NB4 (cell line): Measurements from ENCODE around the gene BLOC1S1.

ENCODE experiments used
- MYC ChIP-seq: IDR thresholded peaks from 2 replicates; pipeline ENCODE4 v1.6.1; 2011; ENCODE audit warnings: low read depth, low read length
- POLR2A ChIP-seq: IDR thresholded peaks from 2 replicates; pipeline ENCODE4 v1.6.1; 2011; ENCODE audit warnings: mild to moderate bottlenecking; ENCODE audit not compliant: insufficient read length; ENCODE audit errors: extremely low read depth
- TF ChIP-seq, protein P1 (sequence below): IDR thresholded peaks from one replicate; pipeline ENCODE4 v1.5.1; 2012; ENCODE audit warnings: low read depth, low read length

DNA sequence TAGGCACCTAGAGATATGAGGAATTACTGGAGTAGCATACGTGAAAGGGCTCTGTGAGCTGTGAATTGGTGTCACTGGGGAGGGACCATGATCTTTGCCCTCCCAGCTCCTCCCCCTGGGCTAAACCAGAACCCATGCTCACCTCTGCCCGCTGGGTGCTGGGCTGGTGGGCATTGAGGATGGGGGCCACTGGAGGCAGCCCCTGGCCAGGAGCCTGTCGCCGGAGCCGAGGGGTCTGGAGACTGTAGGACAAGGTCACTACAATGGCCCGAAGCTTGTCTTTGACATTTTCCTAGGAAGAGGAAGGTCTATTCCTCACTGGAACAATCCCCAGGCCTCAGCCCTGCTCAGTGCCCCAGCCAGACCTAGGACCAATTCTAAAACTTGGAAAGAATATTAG is 19.7 kb upstream of the BLOC1S1 start:
- TF ChIP-seq, protein P1, sequence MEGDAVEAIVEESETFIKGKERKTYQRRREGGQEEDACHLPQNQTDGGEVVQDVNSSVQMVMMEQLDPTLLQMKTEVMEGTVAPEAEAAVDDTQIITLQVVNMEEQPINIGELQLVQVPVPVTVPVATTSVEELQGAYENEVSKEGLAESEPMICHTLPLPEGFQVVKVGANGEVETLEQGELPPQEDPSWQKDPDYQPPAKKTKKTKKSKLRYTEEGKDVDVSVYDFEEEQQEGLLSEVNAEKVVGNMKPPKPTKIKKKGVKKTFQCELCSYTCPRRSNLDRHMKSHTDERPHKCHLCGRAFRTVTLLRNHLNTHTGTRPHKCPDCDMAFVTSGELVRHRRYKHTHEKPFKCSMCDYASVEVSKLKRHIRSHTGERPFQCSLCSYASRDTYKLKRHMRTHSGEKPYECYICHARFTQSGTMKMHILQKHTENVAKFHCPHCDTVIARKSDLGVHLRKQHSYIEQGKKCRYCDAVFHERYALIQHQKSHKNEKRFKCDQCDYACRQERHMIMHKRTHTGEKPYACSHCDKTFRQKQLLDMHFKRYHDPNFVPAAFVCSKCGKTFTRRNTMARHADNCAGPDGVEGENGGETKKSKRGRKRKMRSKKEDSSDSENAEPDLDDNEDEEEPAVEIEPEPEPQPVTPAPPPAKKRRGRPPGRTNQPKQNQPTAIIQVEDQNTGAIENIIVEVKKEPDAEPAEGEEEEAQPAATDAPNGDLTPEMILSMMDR, result no peak
- no peak for TF ChIP-seq POLR2A
- TF ChIP-seq MYC, result no peak
